Measurements from ENCODE around the gene CEP72.
A peak's percentile ranks its signal among the peaks of the same experiment; 100 is the strongest.
"Not testable (repeated sequence)": the region's sequence is repeated elsewhere in the genome, so short reads cannot be mapped to it uniquely, and the experiment has no call there.

CEP72 gene, protein sequence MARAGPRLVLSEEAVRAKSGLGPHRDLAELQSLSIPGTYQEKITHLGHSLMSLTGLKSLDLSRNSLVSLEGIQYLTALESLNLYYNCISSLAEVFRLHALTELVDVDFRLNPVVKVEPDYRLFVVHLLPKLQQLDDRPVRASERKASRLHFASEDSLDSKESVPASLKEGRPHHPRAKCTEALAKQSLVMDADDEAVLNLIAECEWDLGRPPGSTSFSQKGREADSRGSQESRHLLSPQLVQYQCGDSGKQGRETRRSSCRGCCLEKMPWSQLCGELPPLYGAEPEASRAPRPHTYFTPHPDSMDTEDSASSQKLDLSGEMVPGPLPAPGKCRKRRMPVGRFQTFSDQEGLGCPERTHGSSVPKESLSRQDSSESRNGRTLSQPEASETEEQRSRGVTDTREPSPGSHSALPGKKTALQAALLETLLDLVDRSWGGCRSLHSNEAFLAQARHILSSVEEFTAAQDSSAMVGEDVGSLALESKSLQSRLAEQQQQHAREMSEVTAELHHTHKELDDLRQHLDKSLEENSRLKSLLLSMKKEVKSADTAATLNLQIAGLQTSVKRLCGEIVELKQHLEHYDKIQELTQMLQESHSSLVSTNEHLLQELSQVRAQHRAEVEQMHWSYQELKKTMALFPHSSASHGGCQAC

DNA sequence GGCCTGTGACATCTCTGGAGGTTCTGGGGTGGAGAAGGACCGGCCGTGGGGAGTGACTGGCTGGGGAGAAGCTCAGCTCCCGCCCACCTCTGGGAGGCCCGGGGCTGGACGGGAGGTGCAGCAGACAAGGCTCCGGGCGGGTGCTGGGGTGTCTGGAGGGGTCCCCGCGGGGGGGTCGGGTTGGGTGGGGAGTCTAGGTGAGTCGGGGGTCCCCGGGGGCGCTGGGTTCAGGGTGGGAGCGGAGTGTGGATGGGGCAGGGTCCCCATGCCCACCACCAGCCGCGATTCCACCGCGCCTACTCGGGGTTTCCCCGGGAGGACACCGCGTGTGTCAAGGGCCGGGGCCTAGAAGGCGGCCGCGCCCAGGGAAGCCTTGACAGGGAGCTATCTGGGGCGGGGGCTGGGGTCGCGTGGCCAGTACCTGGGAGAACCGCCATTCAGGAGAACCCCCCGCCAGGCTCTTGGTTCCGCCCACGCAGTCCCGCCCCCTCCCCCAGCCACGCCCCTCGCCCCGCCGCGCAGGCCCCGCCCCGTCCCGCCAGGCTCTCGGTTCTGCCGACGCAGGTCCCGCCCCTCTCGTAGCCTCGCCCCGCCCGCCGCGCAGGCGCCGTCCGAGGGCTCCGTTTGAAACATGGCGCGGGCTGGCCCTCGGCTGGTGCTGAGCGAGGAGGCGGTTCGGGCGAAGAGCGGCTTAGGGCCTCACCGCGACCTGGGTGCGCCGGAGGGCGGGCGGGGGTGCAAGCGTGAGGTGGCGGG is at the start of gene CEP72:
CEP72 (plus strand) TSS at position 610 of the 756 bp plus-strand sequence; CDS start at position 632, 22 bp downstream.
- DNase-seq (ENCODE audit: low read depth, low spot score): peak; percentile 83

DNA sequence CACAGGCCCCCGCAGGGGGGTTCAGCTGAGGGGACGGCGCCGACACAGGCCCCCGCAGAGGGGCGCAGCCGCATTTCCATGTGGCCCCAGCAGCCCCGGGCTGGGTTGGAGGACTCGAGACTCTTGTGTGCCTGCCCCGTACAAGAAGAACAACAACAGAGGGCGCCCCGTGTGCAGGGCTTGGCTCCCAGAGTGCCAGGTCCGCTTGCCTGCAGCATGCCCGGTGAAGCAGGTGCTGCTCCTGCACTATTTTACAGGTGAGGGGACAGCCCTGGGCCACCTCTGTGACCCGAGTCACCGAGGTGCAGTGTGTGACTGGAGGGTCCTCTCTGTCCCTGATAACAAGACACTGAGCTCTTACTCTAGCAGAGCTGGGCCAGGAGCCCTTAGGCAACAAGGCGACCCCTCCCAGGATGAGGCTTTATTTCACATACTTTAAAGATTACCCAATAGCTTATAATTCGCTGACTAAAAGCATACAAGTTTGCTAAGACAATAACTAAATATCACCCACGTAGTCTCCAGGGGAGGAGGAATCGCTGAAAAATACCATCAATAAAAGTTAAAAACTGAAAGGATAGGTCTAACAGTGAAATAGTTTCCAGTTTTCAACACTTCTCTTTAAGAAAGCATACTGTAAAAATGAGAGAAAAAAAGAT is 46.2 kb upstream of the CEP72 start:
- no peak for DNase-seq (ENCODE audit: low read depth, low spot score)

DNA sequence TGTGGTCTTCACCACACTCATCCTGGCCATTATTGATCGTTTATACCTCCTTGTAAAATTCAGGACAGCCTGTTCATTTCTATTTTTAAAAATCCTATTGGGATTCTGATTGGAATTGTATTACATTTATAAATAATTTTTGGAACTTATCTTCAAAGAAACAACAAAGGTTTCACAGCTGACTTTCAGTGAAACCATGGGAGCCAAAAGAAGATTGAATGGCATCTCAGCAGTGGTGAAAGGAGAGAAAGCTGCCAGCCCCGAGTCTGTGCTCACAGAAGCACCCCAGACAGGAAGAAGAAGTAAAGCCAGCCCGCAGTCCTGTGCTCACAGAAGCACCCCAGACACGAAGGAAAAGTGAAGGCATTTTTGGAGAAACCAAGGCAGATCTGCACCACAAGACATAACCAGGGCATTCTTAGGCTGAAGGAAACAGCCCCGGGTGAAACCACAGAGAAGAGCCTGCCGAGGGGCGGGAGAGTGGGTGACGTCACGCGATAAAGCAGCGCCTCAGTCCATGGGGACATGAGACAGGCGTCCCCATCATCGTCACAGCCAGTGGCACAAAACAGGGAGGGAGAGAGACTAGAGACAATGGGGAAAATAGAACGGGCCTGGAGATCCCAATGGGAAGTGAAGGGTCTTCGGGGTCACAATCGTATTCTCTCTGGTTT is 45.4 kb upstream of the CEP72 start:
- no peak for DNase-seq (ENCODE audit: low read depth, low spot score)

DNA sequence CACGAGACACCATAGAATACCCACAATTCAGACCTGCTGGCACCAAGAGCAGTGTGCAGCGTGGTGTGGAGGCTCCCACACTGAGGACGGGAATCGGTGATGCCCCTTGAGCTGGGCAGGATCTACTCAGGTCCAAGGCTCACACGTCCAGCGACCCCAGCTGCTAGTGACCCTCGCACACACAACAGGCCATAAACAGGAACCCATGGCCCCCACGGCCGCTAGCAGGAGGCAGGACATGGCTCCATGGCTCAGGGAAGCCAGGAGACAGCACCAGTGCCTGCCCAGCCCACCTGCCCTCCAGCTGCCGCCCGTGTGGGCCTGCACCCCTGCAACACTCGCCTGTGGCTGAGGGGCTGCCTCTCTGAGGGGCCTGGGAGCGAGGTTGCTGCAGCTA is 44.5 kb upstream of the CEP72 start:
- DNase-seq (ENCODE audit: low read depth, low spot score): no peak

DNA sequence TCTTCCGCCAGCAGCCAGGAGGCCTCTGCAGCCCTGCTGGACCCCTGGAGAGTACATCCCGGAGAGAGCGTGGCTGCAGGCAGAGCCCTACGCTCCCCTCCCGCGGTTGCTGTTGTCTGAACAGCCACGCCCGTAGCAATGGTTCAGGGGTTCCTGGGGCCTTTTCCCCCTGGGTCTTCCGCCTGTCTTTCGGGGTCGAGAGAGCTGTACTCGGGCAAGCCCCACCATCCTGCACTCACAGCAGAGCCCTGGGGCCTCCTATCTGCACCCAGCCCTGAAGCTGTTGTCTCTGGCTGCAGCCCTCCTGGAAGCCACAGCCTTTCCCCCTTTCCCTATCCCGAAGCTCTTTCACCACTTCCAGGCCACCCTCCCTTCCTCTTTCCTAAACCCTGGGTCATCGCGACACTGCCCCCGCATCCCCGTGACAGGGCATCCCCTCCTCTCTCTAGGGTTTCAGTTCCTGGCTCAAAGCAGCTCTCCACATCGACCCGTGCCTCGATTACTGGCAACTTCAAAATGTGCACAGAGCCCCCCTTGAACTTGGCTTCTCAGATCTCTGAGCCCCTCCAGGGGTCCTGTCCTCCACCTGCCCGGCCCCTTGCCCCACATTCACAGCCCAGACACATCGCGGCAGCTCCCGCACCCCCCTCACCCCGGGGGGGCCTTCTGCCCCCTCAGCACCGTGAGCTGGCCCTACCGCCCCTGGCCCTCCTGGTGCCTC is 43.9 kb upstream of the CEP72 start:
- DNase-seq (ENCODE audit: low read depth, low spot score): no peak

DNA sequence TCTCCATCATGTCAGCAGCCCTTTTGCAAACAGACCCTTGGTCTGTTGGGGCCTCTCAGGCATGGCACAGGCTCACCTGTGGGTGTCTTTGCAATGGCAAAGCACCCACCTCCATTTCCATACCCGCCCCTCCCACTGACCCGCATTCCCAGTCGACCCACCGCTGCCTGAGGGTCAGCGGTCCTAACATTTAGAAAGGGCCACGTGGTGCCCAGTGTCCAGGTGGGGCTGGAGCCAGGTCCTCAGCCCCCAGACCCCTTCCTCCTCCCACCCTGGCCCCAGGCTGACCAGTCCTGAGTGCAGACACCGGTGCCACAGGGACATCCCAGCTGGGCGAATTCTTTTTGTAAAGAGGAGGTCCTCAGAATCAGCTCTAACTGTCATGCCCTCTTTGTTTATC is 43.3 kb upstream of the CEP72 start:
- no peak for DNase-seq (ENCODE audit: low read depth, low spot score)

DNA sequence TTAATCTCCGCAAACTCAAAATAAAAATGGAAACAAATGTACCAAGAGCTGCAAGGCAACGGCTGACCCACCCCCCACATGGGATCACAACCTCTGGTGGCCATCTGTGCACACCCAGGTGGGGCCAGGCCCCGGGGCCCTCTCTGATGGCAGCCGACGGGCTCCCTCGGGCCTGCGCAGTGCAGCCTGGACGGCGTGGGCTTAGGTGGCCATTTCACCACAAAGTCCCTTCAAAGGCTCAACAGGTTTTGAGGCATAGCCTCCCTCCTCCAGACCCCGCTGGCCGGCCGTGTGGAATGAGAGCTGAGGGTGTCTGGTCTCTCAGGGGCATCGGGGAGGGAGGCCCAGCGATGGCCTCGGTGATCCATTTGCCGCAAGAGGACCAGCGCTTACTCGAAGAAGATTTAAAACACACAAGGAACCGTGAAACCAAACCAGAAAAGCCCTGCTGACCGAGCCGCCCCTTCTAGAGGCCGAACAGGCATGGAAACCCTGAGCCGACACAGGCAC is 42.7 kb upstream of the CEP72 start:
- no peak for DNase-seq (ENCODE audit: low read depth, low spot score)

DNA sequence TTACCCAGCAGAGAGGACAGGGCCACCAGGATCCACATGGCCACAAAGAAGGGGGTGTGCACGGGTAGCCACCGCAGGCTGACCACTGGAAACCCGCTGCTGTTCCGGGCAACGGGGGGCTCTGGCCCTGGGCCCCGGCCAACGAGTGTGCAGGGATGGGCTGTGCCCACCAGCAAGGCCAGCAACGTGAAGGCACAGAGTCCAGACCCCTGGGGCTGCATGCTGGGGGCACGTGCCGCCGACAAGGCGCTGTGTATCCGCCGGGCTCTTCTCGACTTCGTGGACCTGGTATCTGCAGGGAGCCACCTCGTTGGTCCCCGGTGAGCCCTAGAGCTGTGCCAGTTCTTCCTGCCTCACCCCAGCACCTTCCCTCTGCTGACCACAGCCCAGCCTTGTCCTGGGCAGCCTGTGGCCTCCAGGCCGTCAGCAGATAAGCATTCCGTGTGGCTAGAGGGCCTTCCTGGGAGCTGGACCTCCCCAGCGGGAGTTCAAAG is 42.2 kb upstream of the CEP72 start:
- no peak for DNase-seq (ENCODE audit: low read depth, low spot score)

DNA sequence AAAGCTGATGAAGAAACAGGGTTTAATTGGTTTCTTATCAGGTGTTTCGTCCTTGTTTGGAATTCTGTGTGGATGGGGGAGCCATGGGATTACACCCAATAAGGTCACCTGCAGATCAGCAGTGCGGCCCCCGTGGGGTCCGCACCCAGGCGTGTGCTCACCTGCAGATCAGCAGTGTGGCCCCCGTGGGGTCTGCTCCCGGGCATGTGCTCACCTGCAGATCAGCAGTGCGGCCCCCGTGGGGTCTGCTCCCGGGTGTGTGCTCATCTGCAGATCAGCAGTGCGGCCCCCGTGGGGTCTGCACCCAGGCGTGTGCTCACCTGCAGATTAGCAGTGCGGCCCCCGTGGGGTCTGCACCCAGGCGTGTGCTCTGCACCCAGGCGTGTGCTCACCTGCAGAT is 41.7 kb upstream of the CEP72 start:
- DNase-seq (ENCODE audit: low read depth, low spot score): no peak

DNA sequence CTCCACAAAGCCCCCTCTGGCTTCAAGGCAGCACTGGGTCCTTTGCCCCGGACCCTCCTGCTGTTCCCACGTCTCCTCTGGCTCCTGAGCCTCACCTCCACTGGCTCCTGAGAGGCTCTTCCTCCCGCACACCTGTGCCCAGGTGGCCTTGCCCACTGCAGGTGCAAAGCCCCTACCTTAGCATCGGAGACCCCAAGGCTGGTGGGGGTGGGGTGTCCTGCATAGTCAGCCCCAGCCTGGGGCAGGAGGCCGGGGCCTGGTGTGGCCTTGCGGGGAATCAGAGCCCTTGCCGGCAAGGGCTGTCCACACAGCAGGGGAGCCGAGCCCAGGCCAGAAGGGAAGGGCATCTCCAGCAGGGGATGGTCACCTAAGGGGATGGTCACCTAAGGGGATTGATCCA is 41.3 kb upstream of the CEP72 start:
- no peak for DNase-seq (ENCODE audit: low read depth, low spot score)

DNA sequence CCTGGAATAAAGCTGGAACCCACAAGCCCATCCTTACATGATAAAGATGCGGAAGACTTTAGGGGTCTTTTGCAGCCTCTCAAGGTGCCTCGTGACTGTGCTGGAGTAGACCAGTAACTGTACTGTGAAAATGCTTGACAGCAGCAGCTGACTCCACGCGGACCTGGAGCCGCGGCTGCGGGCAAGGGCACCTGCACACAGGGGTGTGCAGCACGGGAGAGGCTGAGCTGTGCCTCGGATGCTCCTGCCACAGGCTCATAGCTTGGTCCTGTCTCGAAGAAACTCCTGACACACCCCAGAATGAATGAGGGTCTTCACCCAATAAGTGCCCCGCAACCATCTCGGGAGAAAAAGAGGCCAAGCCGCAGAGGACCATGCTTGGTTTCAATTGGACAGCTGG is 40.3 kb upstream of the CEP72 start:
- no peak for DNase-seq (ENCODE audit: low read depth, low spot score)

DNA sequence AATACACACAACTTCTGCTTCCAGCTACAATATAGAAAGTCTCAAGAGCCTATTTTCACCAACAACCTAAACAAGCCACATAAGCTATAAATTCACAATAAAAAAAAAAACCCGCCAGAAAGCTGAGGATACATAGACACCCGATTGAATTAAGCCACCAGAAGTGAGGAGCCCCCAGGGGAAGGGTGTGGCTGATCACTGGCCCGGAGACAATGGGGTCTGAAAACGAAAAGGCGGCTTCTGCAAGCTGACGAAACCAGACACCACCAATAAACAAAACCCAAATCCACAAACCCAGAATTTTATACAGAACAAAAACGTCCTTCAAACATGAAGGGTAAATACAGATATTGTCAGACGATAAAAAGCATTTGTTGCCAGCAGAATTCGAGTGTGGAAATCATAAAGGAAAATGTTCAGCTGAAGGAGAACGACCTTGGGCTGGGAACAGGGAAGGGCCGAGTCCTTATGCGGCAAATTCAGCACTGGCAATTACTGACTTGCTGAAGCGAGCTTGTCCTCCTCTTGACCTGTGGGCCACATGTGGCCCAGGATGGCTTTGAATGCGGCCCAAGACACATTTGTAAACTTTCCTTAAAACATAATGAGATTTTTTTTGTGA is 39.6 kb upstream of the CEP72 start:
- DNase-seq (ENCODE audit: low read depth, low spot score): peak; percentile 80

DNA sequence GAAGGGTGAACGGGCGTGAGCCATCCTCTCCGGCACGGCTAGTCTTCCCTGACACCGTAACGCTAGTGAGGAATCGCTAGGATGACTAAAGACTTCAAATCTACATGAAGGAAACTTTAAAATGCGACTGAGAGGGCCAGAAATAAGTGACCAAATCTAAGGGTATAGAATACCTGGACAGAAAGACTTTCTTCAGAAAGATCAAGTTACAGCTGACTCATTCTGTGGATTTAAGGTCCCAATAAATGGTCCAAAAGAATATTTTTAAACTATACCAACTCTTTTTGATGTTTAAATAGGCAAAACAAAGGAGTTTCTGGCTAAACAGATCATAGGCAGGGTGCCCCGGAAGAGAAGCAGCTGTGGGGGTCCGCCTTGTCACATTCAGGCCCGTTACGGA is 38.9 kb upstream of the CEP72 start:
- no peak for DNase-seq (ENCODE audit: low read depth, low spot score)

DNA sequence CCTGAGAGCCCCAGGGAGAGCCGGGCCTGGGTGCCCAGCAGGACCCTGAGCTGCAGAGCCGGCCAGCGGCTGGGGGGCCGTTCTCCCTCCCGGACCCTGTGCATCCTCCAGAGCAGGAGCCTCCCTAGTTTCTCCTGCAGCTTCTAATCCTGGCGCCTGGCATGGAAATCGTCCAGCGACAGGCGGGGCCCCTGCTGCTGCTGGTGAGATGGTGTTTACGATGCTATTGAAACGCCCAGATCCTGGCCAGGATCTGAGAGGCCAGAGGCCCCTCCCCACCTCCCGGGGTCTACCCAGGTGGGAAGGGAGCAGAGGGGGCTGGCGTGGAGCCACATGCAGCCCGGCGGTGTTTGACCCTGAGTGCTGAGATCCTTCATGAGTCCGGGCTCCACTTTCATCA is 38.2 kb upstream of the CEP72 start:
- no peak for DNase-seq (ENCODE audit: low read depth, low spot score)

DNA sequence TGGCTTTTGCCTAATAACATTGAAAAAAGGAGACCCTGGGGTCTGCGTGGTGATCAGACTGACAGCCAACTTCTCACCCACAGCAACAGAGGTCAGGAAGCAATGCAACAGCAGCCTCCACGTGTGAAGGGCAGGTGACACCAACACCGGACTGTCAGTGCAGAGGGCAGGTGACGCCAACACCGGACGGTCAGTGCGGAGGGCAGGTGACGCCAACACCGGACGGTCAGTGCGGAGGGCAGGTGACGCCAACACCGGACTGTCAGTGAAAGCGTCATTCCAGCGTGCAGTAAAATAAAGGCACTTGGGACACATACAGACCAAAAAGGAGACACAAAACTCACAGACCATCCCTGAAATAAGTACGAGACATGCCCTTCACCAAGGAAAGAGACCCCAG is 37.2 kb upstream of the CEP72 start:
- no peak for DNase-seq (ENCODE audit: low read depth, low spot score)

DNA sequence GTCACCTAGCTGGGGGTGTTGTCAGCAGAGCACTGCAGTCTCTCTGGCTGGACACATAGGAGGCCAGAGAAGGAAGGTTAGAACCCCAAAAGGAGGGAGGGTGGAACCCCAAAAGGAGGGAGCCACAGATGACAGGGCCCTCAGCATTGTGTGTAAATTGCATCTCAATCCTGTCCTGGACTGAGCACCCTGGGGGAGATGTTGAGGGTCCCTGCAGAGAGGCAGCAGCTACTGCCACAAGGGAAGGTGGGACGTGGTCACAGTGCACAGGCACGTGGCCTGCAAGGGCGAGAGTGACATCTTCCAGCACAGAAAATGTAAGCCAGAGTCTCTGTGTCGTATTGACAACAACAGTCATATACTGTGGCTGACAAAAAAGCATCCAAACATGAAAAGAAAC is 36.5 kb upstream of the CEP72 start:
- DNase-seq (ENCODE audit: low read depth, low spot score): no peak

DNA sequence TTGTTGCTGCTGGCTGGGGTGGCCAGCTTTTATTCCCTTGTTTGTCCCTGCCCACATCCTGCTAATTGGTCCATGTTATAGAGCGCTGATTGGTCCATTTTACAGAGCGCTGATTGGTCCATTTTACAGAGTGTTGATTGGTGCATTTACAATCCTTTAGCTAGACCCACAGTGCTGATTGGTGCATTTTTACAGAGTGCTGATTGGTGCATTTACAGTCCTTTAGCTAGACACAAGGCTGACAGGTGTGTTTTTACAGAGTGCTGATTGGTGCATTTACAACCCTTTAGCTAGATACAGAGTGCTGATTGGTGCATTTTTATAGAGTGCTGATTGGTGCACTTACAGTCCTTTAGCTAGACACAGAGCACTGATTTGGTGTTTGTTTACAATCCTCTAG is 34.9 kb upstream of the CEP72 start:
- DNase-seq (ENCODE audit: low read depth, low spot score): not testable (repeated sequence)

DNA sequence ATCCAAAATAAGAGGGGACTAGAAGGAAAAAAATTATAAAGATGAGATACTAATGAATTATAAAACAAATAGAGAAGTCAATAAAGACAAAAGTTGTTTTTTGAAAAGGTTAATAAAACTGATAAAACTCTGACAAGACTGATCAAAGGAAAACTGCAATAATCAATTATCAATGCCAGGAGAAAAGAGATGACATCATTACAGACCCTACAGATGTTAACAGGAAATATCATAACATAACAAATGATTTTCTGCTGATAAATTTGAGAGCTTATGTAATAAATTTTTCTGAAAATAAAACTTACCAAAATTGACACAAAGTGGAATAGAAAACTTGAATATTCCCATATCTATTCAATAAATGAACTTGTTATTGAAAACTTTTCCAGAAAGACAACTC is 34.3 kb upstream of the CEP72 start:
- no peak for DNase-seq (ENCODE audit: low read depth, low spot score)

DNA sequence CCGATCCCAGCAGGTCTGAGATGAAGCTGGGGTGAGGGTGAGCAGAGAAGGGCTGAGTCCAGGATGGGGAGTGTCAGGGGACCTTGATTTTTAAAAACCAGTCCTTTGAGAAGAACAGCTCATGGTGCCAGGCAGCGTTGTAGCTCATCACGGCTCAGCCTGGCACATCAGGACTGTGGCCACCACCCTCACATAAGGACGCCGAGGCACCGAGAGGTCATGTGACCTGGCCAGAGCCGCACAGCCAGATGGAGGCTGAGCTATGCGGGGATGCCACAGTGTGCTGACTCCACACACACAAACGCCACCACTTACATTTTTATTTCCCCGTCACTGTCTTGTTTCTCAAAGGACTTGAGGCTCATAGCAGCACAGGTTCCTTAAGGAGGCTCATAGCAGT is 32.9 kb upstream of the CEP72 start:
- DNase-seq (ENCODE audit: low read depth, low spot score): no peak

DNA sequence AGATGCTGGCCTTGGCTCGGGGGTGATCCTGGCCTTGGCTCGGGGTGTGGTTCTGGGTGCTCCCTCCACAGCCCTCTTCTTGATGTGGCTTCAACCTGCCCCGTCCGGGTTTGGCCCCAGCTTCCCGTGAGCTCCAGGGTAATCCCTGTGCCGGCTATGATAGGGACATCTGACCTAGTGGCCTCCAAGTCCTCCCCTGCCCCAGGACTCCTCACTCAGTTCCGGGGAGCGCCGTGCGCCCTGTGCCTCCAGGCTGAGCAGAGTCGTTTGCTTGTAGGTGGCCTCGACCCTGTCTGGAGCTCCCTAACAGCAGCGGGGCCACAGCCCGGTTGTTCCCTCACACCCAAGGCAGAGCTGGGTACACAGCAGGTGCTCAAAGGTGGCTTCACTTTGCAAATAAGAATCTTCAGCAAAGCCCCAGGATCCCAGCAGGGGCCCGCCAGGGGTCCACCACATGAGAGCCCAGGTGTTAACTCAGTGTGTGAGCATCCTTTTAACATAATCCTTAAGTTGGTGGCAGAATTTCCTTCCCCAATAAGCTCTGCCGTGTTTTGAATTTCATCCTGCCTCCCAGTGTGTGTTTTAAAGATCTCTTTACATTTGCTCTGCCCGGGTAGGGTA is 32.3 kb upstream of the CEP72 start:
- DNase-seq (ENCODE audit: low read depth, low spot score): no peak
